Upper lobe of left lung (tissue), 4 donors: Measurements from ENCODE around the gene CBFA2T3.

Experiments
- CTCF ChIP-seq, 6 experiments: fragments of 450-650 bp in 4 of 6; fragments of 200-600 bp in 2 of 6; sonication (generic) in 2 of 6; IDR thresholded peaks; one replicate each; pipeline ENCODE4 v1.5.1; 2016 to 2019; ENCODE audit warnings: antibody characterized with exemption in 6 of 6
- EP300 ChIP-seq, 4 donors: sonication (generic); formaldehyde crosslinking; IDR thresholded peaks; one replicate each; pipeline ENCODE4 v1.5.1; 2017; ENCODE audit warnings: antibody characterized with exemption in 4 of 4, control low read depth in 2 of 4
- POLR2A ChIP-seq, 4 donors: fragments of 450-650 bp; IDR thresholded peaks; one replicate each; pipeline ENCODE4 v1.5.1; 2016 to 2017; ENCODE audit warnings: antibody characterized with exemption in 4 of 4, mild to moderate bottlenecking in 2 of 4
- POLR2AphosphoS5 ChIP-seq, 2 donors: sonication (generic); formaldehyde crosslinking; IDR thresholded peaks; one replicate each; pipeline ENCODE4 v1.5.1; 2017; ENCODE audit warnings: antibody characterized with exemption in 2 of 2

DNA sequence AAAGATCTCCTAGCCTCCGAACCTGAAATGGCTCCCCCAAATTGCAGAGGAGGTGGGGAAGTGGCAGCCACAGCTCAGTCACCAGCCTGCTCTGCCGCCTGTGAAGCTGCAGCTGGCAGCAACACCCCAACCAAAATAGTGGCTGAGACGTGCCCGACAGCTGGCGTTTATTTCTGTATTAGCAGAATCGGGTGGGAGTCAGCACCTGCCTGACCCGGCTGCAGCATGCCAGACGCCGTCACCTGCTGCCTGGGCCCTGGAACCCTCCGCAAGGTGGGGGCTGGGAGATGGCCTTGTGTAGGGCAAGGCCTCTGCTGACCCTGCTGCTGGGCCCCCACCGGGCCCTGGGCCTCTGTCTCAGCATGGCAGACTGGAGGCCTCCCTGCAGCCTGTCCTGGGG lies 93.1 kb downstream of the CBFA2T3 start:
- TF ChIP-seq CTCF (IDR thresholded peaks at IDR 0.05) (no peak), EP300 (IDR thresholded peaks at IDR 0.05) (no peak), POLR2A (IDR thresholded peaks at IDR 0.05) (no peak), POLR2AphosphoS5 (IDR thresholded peaks at IDR 0.05) (no peak)
